ENCODE measurements around the gene ADM2.
A peak's percentile ranks its signal among the peaks of the same experiment; 100 is the strongest.

ADM2 gene

DNA sequence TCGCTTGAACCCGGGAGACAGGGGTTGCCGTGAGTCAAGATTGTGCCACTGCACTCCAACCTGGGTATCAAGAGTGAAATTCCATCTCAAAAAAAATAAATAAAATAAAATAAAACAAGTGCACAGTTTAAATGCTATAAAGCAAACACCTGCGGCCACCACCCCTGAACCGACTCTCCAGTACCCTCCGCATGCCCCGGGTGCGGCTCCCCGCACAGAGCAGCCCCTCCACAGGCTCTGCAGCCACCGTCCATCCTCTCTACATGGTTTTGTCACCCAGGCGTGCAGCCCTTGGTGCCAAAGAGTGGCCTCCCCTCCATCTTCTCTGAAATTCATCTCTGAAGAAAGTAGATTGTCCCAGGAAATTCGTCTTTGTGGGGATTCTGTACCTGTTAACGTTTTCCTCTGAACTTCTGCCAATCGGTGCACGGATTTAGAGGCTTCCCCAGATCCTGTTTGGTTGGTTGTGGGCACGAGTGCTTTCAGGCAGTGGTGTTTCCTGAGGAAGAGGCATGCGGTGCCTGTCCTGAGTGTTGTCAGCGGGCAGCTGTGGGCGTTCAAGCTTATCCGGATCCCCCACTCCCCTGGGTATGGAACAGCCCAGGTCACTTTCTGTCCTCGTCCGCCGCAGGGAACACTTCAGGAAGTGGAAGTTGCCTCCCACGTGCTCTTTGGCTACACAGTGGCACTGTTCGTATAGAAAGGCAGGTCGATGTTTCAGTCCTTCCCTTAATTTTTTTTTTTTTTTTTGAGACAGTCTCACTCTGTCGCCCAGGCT lies 9.4 kb downstream of the ADM2 start:
- no peak for ATAC-seq
- TF ChIP-seq SNAI2 (CRISPR knock-in tag; IDR thresholded peaks at IDR 0.05) = no peak

DNA sequence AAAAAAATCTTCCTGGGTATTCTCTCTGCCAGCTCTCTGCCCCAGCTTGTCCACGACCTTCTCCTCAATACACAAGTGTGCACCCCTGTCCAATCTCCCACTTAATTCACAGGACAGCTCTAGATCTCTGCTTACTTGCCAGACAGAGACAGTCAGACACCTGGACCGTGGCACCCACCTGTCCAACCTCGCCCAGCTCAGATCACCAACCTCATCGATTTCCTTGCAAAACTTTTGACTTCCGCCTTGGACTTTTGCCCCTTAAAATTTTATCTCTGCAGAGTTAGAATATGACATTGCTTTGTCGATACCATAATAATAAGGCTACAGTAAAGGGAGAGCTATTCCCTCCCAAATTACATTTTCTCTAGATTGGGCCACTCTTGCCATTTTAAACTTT lies 15.8 kb downstream of the ADM2 start:
- no peak for ATAC-seq

DNA sequence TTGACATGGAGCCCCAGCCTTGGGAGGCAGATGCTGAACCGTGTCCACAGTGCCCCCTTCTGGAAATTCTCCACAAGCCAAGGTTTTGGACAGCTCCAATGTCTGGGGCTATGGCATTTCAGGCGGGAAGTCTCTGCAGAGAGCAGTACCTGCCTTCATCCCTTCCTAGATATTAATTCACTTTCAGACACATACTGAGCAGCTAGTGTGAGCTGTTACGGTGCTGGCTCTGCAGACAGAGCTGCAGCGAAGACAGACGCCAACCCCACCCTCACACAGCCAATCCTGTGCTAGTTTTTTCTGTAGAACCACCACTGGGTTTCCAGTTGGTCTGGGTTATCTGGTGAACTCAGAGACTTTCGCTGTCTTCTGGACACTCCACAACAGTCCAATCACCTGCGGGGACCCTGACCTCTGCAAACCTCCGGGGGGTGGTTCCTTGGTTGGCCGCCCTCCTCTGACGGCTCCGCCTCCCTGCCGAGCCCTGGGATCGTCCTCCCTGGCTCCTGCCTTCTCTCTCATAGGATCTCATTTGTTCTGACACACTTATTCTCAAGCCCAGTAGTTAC lies 17.1 kb downstream of the ADM2 start:
- ATAC-seq = peak; percentile 95

More for the DNA sequence above, 15.8 kb downstream of the ADM2 start:
- TF ChIP-seq, protein P1, sequence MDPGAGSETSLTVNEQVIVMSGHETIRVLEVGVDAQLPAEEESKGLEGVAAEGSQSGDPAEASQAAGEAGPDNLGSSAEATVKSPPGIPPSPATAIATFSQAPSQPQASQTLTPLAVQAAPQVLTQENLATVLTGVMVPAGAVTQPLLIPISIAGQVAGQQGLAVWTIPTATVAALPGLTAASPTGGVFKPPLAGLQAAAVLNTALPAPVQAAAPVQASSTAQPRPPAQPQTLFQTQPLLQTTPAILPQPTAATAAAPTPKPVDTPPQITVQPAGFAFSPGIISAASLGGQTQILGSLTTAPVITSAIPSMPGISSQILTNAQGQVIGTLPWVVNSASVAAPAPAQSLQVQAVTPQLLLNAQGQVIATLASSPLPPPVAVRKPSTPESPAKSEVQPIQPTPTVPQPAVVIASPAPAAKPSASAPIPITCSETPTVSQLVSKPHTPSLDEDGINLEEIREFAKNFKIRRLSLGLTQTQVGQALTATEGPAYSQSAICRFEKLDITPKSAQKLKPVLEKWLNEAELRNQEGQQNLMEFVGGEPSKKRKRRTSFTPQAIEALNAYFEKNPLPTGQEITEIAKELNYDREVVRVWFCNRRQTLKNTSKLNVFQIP (CRISPR knock-in tag; IDR thresholded peaks at IDR 0.05; ENCODE audit: borderline replicate concordance, low read depth) = no peak
- TF ChIP-seq ISL1 (CRISPR knock-in tag; IDR thresholded peaks at IDR 0.05) (no peak), ZFP3 (CRISPR knock-in tag; IDR thresholded peaks at IDR 0.05) (no peak), BACH2 (CRISPR knock-in tag; IDR thresholded peaks at IDR 0.05; ENCODE audit: borderline replicate concordance) (no peak), PPARA (CRISPR knock-in tag; IDR thresholded peaks at IDR 0.05; ENCODE audit: borderline replicate concordance) (no peak), CSDC2 (CRISPR knock-in tag; IDR thresholded peaks at IDR 0.05) (no peak), ZNF565 (CRISPR knock-in tag; conservative IDR thresholded peaks at IDR 0.05; ENCODE audit: low read depth) (no peak)
- TF ChIP-seq, protein P2, sequence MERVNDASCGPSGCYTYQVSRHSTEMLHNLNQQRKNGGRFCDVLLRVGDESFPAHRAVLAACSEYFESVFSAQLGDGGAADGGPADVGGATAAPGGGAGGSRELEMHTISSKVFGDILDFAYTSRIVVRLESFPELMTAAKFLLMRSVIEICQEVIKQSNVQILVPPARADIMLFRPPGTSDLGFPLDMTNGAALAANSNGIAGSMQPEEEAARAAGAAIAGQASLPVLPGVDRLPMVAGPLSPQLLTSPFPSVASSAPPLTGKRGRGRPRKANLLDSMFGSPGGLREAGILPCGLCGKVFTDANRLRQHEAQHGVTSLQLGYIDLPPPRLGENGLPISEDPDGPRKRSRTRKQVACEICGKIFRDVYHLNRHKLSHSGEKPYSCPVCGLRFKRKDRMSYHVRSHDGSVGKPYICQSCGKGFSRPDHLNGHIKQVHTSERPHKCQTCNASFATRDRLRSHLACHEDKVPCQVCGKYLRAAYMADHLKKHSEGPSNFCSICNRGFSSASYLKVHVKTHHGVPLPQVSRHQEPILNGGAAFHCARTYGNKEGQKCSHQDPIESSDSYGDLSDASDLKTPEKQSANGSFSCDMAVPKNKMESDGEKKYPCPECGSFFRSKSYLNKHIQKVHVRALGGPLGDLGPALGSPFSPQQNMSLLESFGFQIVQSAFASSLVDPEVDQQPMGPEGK (CRISPR knock-in tag; IDR thresholded peaks at IDR 0.05; ENCODE audit: borderline replicate concordance) = no peak
- TF ChIP-seq, protein P3, sequence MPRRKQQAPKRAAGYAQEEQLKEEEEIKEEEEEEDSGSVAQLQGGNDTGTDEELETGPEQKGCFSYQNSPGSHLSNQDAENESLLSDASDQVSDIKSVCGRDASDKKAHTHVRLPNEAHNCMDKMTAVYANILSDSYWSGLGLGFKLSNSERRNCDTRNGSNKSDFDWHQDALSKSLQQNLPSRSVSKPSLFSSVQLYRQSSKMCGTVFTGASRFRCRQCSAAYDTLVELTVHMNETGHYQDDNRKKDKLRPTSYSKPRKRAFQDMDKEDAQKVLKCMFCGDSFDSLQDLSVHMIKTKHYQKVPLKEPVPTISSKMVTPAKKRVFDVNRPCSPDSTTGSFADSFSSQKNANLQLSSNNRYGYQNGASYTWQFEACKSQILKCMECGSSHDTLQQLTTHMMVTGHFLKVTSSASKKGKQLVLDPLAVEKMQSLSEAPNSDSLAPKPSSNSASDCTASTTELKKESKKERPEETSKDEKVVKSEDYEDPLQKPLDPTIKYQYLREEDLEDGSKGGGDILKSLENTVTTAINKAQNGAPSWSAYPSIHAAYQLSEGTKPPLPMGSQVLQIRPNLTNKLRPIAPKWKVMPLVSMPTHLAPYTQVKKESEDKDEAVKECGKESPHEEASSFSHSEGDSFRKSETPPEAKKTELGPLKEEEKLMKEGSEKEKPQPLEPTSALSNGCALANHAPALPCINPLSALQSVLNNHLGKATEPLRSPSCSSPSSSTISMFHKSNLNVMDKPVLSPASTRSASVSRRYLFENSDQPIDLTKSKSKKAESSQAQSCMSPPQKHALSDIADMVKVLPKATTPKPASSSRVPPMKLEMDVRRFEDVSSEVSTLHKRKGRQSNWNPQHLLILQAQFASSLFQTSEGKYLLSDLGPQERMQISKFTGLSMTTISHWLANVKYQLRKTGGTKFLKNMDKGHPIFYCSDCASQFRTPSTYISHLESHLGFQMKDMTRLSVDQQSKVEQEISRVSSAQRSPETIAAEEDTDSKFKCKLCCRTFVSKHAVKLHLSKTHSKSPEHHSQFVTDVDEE (CRISPR knock-in tag; IDR thresholded peaks at IDR 0.05) = no peak

DNA sequence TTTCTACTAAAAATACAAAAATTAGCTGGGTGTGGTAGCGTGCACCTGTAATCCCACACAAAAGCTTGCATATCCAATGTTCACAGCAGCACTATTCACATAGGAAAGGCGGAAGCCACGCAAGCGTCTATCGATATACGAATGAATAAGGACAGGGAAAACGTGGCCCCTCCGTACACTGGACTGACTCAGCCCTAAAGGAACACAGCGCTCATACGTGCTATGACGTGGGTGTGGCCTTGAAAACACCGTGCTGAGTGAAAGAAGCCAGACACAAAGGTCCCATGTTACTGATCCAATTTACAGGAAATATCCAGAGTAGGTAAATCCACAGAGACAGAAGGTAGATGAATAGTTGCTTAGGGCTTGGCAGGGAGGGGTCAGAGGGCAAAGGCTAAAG lies 19.1 kb downstream of the ADM2 start:
- TF ChIP-seq CSDC2 (CRISPR knock-in tag; IDR thresholded peaks at IDR 0.05) (no peak), ZFP30 (CRISPR knock-in tag; IDR thresholded peaks at IDR 0.05) (no peak), ZNF565 (CRISPR knock-in tag; conservative IDR thresholded peaks at IDR 0.05; ENCODE audit: low read depth) (no peak), ZC3H10 (CRISPR knock-in tag; IDR thresholded peaks at IDR 0.05) (no peak), ARNTL (CRISPR knock-in tag; IDR thresholded peaks at IDR 0.05; ENCODE audit: borderline replicate concordance, low read depth) (no peak), RARB (CRISPR knock-in tag; IDR thresholded peaks at IDR 0.05) (no peak), PPARA (CRISPR knock-in tag; IDR thresholded peaks at IDR 0.05; ENCODE audit: borderline replicate concordance) (no peak)
- TF ChIP-seq, protein P2 (CRISPR knock-in tag; IDR thresholded peaks at IDR 0.05; ENCODE audit: borderline replicate concordance) = no peak
- TF ChIP-seq, protein P1 (CRISPR knock-in tag; IDR thresholded peaks at IDR 0.05; ENCODE audit: borderline replicate concordance, low read depth) = no peak
- ATAC-seq = no peak

More for the DNA sequence above, 17.1 kb downstream of the ADM2 start:
- TF ChIP-seq ZFP3 (CRISPR knock-in tag; IDR thresholded peaks at IDR 0.05) = no peak
- TF ChIP-seq, protein P1 (CRISPR knock-in tag; IDR thresholded peaks at IDR 0.05; ENCODE audit: borderline replicate concordance, low read depth) = no peak
- no peak for TF ChIP-seq ISL1 (CRISPR knock-in tag; IDR thresholded peaks at IDR 0.05)
- no peak for TF ChIP-seq CSDC2 (CRISPR knock-in tag; IDR thresholded peaks at IDR 0.05)

Data from SK-N-SH treated with all-trans-retinoic acid at 6 μM for 48 hours (cell line).